Left lung (tissue), 10 donors: Measurements from ENCODE around the gene EDRF1. TPM values are rescaled to one million over a fixed set of nuclear protein-coding genes. Genes with fewer than 3 reads are reported as not detected.
A peak's percentile ranks its signal among the peaks of the same experiment; 100 is the strongest.
"Not testable (repeated sequence)": the region's sequence is repeated elsewhere in the genome, so short reads cannot be mapped to it uniquely, and the experiment has no call there.

Source experiments
- ATAC-seq: fragments of 200-7000 bp; cut with Tn5 transposase; one replicate; pipeline ENCODE4 v1.9.1; 2020; ENCODE audit warnings: moderate library complexity
- DNase-seq, 4 donors: peaks; one replicate each; pipeline ENCODE4 v3.0.0-alpha.2; 2013 to 2020
- H3K27ac ChIP-seq, 2 donors: fragments of 200-600 bp; sonication (generic) in 1 of 2; one replicate each; pipeline versions ENCODE4 v1.5.0 to v1.8.0; 2020 to 2021
- H3K27me3 ChIP-seq, 2 donors: fragments of 200-600 bp; sonication (generic) in 1 of 2; one replicate each; pipeline versions ENCODE4 v1.5.0 to v1.8.0; 2020 to 2021
- H3K36me3 ChIP-seq, 2 donors: fragments of 200-600 bp; sonication (generic) in 1 of 2; one replicate each; pipeline versions ENCODE4 v1.5.0 to v1.8.0; 2020 to 2021
- H3K4me1 ChIP-seq, 2 donors: fragments of 200-600 bp; one replicate each; pipeline ENCODE4 v1.8.0; 2021
- H3K4me3 ChIP-seq, 2 donors: fragments of 200-600 bp; sonication (generic) in 1 of 2; one replicate each; pipeline versions ENCODE4 v1.5.0 to v1.8.0; 2020 to 2021; ENCODE audit warnings: mild to moderate bottlenecking in 1 of 2
- H3K9me3 ChIP-seq, 2 donors: fragments of 200-600 bp; sonication (generic) in 1 of 2; one replicate each; pipeline versions ENCODE4 v1.5.0 to v1.8.0; 2020 to 2021
- intact Hi-C, 2 donors: fragments of 100-400 bp; cut with DNase I; formaldehyde crosslinking; loops; one replicate each; pipeline versions ENCODE4 v1.11.2 to v1.14.2; 2022
- polyA plus RNA-seq, 6 donors: library from polyadenylated mRNA; unstranded; fragments of 120-200 nt; gene quantifications; one replicate each; pipeline ENCODE4 v1.2.1, GENCODE V29; 2013; ENCODE audit not compliant: insufficient read length in 6 of 6
- total RNA-seq, 2 donors: library from RNA; stranded (reverse); fragmentation: NEBNext Ultra II Directional; extraction: Animal tissue kit (Norgen Biotek cat#: 25700); gene quantifications; one replicate each; pipeline ENCODE4 v1.2.1, GENCODE V29; 2021
- TF ChIP-seq, protein P1 (sequence below), 2 donors: fragments of 200-600 bp; sonication (generic) in 1 of 2; IDR thresholded peaks; one replicate each; pipeline versions ENCODE4 v1.5.0 to v1.8.0; 2021; ENCODE audit warnings: antibody characterized with exemption in 2 of 2
- donor health status: DM: no; HTN: yes; CAD: no.
- donor health status: DM: no; HTN: no; CAD: no.

EDRF1 gene
- total and polyA plus RNA-seq, 8 donors = 19.9 to 70.1 (median 59.7) TPM

DNA sequence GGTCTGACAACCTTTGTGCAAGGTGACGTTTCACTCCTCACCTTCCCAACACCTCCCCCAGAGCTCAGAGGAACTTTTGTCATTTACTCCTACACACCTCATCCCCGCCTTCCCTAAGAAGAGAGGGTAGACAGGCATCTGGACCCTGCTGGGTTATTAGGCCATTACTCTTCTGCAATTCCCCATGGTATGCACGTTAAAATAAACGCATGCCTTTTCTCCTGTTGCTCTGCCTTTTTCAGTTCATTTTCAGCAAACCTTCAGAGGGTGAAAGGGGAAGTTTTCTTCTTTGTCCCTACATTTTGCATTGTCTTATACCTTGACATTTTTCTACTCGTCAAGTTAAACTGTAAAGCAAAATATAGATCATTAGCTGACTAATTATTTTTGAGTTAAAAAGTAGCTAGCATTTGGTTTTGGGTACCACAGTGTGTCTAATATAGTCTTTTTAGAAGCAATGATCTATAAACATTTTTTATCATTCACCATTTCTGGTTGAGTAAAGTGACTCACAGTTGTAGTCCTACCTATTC lies 10.5 kb upstream of the EDRF1 start:
- ATAC-seq (no peak), DNase-seq (no peak)
- no peak overlapping the region for H3K4me3 ChIP-seq
- H3K27ac ChIP-seq = peak overlapping the region in 1 of 2 donors; percentile 16
- intact Hi-C loops = no loop called here
- peaks cover 0 to 12% of the 10 kb centered on the region in 2 donors for H3K9me3 ChIP-seq
- TF ChIP-seq, protein P1, sequence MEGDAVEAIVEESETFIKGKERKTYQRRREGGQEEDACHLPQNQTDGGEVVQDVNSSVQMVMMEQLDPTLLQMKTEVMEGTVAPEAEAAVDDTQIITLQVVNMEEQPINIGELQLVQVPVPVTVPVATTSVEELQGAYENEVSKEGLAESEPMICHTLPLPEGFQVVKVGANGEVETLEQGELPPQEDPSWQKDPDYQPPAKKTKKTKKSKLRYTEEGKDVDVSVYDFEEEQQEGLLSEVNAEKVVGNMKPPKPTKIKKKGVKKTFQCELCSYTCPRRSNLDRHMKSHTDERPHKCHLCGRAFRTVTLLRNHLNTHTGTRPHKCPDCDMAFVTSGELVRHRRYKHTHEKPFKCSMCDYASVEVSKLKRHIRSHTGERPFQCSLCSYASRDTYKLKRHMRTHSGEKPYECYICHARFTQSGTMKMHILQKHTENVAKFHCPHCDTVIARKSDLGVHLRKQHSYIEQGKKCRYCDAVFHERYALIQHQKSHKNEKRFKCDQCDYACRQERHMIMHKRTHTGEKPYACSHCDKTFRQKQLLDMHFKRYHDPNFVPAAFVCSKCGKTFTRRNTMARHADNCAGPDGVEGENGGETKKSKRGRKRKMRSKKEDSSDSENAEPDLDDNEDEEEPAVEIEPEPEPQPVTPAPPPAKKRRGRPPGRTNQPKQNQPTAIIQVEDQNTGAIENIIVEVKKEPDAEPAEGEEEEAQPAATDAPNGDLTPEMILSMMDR (IDR thresholded peaks at IDR 0.05) = no peak
- H3K27me3 ChIP-seq = no peaks in the 10 kb centered on the region
- peaks cover 0 to 6% of the 10 kb centered on the region in 2 donors for H3K4me1 ChIP-seq
- H3K36me3 ChIP-seq = no peaks in the 10 kb centered on the region

DNA sequence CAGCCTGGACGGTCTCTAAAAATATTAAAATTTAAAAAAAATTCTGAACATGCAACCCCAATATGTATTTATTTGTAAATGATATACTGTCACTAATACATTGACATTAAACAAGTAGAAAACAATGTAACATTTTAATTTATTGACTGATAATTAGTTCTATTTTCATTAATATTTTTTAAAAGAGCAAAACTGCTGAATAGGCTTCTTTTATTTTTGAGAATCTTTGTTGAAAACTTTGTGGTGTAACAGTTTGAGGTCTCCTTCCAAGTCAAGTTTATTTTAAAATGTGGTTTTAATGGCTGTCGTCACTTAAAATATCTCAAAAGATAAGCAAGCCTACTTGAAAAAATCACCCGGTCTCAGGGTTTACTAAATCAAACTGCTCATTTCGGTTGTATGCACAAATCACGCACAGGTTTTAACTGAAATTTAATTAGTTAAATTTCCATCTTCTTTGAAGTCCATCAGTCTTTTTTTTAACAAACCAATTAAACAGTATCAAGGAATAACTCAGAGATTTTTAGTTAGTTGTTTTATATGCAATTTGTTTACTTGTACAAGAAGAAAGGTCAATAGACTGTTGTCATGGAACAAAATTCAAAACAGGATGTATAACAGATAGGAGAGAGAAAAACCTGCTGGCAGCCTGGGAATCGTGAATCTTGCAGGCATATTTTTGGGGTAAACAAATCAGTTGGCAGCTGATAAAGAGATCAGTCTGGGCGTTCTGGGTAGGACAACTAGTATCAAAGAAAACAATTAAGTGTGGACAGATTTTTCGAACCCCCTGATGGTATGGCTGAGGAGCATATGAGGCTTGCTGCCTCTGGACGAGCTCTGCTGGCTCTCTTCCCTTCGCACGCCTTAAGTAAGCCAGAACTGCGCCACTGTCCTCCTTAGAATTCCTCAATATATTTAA lies 9.7 kb upstream of the EDRF1 start:
- intact Hi-C loops = no loop called here
- Histone ChIP-seq H3K27ac (peak overlapping the region in 1 of 2 donors; percentile 16), H3K4me1 (peaks cover 0 to 6% of the 10 kb centered on the region in 2 donors), H3K36me3 (no peaks in the 10 kb centered on the region), H3K27me3 (no peaks in the 10 kb centered on the region), H3K4me3 (no peak overlapping the region), H3K9me3 (peaks cover 0 to 12% of the 10 kb centered on the region in 2 donors)
- DNase-seq = peak in 2 of 4 donors; percentile 91
- TF ChIP-seq, protein P1 (IDR thresholded peaks at IDR 0.05) = no peak
- ATAC-seq = peak; percentile 61

DNA sequence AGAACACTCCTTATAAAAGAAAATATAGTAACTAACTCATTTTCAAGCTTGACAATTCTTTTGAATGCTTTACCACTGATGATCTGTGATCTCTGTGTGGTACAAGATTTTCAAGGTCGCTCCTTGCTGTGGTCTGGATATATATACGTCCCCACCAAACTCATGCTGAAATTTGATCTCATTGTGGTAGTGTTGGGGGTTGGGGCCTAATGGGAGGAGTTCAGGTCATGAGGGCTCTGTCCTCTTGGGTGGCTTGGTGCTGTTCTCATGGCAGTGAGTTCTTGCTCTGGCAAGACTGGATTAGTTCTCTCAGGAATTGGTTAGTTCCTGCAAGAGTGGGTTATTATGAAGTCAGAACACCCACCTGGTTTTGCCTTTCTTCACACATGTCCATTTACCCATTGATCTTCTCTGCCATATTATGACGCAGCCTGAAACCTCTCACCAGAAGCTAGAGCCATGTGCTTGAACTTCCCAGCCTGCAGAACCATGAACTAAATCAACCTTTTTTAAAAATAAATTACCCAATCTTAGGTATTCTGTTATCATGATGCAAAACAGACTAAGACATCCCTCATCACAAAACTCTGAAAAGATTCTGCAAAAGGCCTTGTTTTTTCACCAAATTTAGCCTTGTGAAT lies 8.3 kb upstream of the EDRF1 start:
- H3K27ac ChIP-seq = peak overlapping the region in 1 of 2 donors; percentile 16
- ATAC-seq = no peak

DNA sequence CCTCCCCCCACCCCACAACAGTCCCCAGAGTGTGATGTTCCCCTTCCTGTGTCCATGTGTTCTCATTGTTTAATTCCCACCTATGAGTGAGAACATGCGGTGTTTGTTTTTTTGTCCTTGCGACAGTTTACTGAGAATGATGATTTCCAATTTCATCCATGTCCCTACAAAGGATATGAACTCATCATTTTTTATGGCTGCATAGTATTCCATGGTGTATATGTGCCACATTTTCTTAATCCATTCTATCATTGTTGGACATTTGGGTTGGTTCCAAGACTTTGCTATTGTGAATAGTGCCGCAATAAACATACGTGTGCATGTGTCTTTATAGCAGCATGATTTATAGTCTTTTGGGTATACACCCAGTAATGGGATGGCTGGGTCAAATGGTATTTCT lies 4.8 kb upstream of the EDRF1 start:
- ATAC-seq, H3K4me1 ChIP-seq, H3K4me3 ChIP-seq, intact Hi-C loops, H3K27ac ChIP-seq, H3K27me3 ChIP-seq, H3K36me3 ChIP-seq, DNase-seq: not testable (repeated sequence)
- peaks cover 0 to 16% of the 10 kb centered on the region in 2 donors for H3K9me3 ChIP-seq

More for the DNA sequence above, 8.3 kb upstream of the EDRF1 start:
- no peak for DNase-seq
- intact Hi-C loops = no loop called here
- no peak overlapping the region for H3K4me3 ChIP-seq
- TF ChIP-seq, protein P1 (IDR thresholded peaks at IDR 0.05) = no peak
- peaks cover 0 to 16% of the 10 kb centered on the region in 2 donors for H3K9me3 ChIP-seq
- H3K36me3 ChIP-seq = no peaks in the 10 kb centered on the region
- H3K27me3 ChIP-seq = no peaks in the 10 kb centered on the region
- H3K4me1 ChIP-seq = peaks cover 0 to 6% of the 10 kb centered on the region in 2 donors

DNA sequence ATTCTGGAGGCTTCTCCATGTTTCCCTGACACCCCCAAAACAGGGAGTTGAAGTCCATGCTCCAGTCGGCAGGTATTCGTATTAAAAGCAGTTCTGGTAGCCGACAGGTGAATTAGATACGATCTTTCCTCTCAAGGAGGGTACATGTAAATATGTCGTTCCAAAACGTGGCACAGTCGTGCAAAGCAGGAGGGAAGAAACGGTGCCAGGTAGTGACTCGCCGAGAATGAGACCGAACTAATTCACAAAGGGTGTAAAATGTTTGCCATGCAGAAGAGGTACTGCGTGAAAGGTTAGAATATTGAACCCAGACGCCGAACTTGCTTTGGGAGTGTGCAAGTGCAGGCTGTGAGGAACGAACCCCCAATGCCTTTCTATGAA lies 483 bp downstream of the EDRF1 start:
- Histone ChIP-seq H3K9me3 (peaks cover 0 to 3% of the 10 kb centered on the region in 2 donors), H3K4me1 (peaks cover 8 to 20% of the 10 kb centered on the region in 2 donors), H3K27me3 (no peaks in the 10 kb centered on the region), H3K4me3 (peak overlapping the region; percentile 77 to 99), H3K36me3 (peaks cover 0 to 39% of the 10 kb centered on the region in 2 donors), H3K27ac (peak overlapping the region; percentile 86 to 87)
- ATAC-seq (peak; percentile 1), DNase-seq (no peak)
- TF ChIP-seq, protein P1 (IDR thresholded peaks at IDR 0.05) = no peak
- intact Hi-C loops = no loop called here
